Measurements from ENCODE around the gene SLC44A1. TPM values are rescaled to one million over a fixed set of nuclear protein-coding genes. Genes with fewer than 3 reads are reported as not detected.
"Not testable (repeated sequence)": the region's sequence is repeated elsewhere in the genome, so short reads cannot be mapped to it uniquely, and the experiment has no call there.

SLC44A1 gene
- total and polyA plus RNA-seq, 2 donors: 11.6 to 13.8 TPM

DNA sequence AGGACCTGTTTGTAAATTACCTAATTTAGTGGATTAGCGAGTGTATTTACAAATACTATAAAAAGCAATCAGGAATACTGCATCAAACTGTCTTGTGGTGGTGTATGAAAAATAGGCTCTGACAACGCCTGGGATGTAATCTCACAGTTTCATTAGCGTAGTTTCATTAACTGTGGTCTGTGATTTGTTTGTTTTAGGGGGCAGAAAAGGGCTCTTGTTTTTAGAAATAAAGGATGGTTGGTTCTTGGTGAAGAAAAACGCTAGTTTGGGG lies 1.4 kb downstream of the SLC44A1 start:
- no peak for DNase-seq (ENCODE audit: low read depth in 6 of 9, low spot score in 9 of 9)
- Histone ChIP-seq H3K4me1 (ENCODE audit: control insufficient read depth in 2 of 2, insufficient read depth in 2 of 2, low read length in 2 of 2) (peaks cover 7 to 9% of the 10 kb centered on the region in 2 donors), H3K27me3 (ENCODE audit: control insufficient read depth in 2 of 2, insufficient read depth in 1 of 2, low read length in 1 of 2) (peaks cover 7 to 9% of the 10 kb centered on the region in 2 donors), H3K27ac (ENCODE audit: low read depth in 1 of 2, low read length in 1 of 2) (no peak overlapping the region), H3K9me3 (ENCODE audit: control insufficient read depth in 2 of 2, insufficient read depth in 1 of 2, low read length in 1 of 2) (no peaks in the 10 kb centered on the region), H3K4me3 (ENCODE audit: low read length in 2 of 2) (peak overlapping the region; percentile 65 to 74), H3K36me3 (ENCODE audit: control insufficient read depth in 2 of 2, insufficient read depth in 2 of 2, low read length in 1 of 2) (no peaks in the 10 kb centered on the region)
- 40% methylated on average over 4 of the region's 4 CpGs for WGBS

DNA sequence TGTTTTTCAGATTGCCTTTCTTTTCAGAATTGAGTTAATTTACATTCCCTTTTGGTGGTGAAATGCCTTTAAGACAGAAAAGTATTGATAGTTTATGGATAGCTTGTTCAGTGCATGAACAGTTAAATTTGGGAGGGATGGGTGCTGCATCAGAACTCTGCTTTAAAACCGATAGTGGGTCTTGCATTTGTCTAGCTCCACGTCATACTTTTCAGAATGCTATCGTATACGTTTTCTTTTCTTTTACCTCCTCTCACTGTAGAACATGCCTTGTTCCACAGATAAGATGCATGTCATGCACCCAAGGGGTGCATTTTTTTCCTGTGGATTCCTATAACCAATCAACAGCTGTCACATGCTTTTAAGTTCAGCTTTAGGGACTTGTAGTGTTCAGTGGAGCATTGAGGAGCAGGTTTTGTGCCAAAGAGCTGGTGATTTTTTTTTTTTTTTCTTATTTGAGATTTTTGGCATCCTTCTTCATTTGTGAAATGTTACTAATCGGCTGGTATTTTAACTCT lies 2.3 kb downstream of the SLC44A1 start:
- Histone ChIP-seq H3K27me3 (ENCODE audit: control insufficient read depth in 2 of 2, insufficient read depth in 1 of 2, low read length in 1 of 2) (peaks cover 7 to 9% of the 10 kb centered on the region in 2 donors), H3K27ac (ENCODE audit: low read depth in 1 of 2, low read length in 1 of 2) (no peak overlapping the region), H3K36me3 (ENCODE audit: control insufficient read depth in 2 of 2, insufficient read depth in 2 of 2, low read length in 1 of 2) (no peaks in the 10 kb centered on the region), H3K9me3 (ENCODE audit: control insufficient read depth in 2 of 2, insufficient read depth in 1 of 2, low read length in 1 of 2) (no peaks in the 10 kb centered on the region), H3K4me3 (ENCODE audit: low read length in 2 of 2) (no peak overlapping the region), H3K4me1 (ENCODE audit: control insufficient read depth in 2 of 2, insufficient read depth in 2 of 2, low read length in 2 of 2) (peaks cover 7 to 9% of the 10 kb centered on the region in 2 donors)
- 95% methylated on average over 5 of the region's 5 CpGs for WGBS
- DNase-seq (ENCODE audit: low read depth in 6 of 9, low spot score in 9 of 9): no peak

DNA sequence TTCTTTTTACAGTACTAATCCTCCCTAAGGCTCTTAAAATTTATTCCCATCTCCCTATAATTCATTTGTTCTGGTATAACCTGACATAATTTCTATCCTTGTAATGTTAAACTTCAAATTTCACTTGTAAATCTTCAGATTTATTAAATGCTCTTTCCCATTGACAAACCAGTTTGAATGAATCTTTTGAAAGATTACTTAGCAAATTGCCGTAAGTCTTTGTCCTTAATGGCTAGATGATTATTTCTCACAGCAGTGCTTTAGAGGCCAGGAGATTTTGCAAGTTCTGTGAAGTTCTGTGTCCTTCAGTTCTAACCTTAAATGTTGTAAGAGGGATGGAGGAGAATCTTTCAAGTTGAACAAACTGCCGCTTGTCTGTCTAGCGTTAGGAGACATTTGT lies 4.2 kb downstream of the SLC44A1 start:
- Histone ChIP-seq H3K27ac (ENCODE audit: low read depth in 1 of 2, low read length in 1 of 2) (no peak overlapping the region), H3K36me3 (ENCODE audit: control insufficient read depth in 2 of 2, insufficient read depth in 2 of 2, low read length in 1 of 2) (no peaks in the 10 kb centered on the region), H3K9me3 (ENCODE audit: control insufficient read depth in 2 of 2, insufficient read depth in 1 of 2, low read length in 1 of 2) (no peaks in the 10 kb centered on the region), H3K4me3 (ENCODE audit: low read length in 2 of 2) (no peak overlapping the region), H3K4me1 (ENCODE audit: control insufficient read depth in 2 of 2, insufficient read depth in 2 of 2, low read length in 2 of 2) (peaks cover 7 to 9% of the 10 kb centered on the region in 2 donors), H3K27me3 (ENCODE audit: control insufficient read depth in 2 of 2, insufficient read depth in 1 of 2, low read length in 1 of 2) (peaks cover 7 to 9% of the 10 kb centered on the region in 2 donors)
- DNase-seq (ENCODE audit: low read depth in 6 of 9, low spot score in 9 of 9): no peak
- 88% methylated on average over 3 of the region's 3 CpGs for whole genome bisulfite sequencing

DNA sequence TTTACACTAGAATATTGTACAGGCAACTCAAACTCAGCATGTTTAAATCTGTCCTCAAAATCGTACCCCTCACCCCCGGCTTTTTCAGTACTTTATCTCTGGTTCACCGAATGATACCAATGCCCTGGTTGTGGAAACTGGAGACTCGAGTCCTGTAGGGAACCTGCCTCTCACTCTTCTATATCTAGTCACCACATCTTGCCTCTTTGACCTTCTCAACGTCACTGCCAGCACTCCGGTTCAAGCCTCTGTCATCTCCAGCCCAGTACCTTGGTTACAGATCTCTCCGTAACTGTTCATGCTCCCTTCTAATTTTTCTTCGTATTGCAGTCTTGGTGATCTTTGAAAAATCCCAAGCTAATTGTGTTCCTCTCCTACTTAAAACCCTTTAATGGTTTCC lies 6.7 kb downstream of the SLC44A1 start:
- H3K4me1 ChIP-seq (ENCODE audit: control insufficient read depth in 2 of 2, insufficient read depth in 2 of 2, low read length in 2 of 2): no peaks in the 10 kb centered on the region
- H3K4me3 ChIP-seq (ENCODE audit: low read length in 2 of 2): no peak overlapping the region
- H3K36me3 ChIP-seq (ENCODE audit: control insufficient read depth in 2 of 2, insufficient read depth in 2 of 2, low read length in 1 of 2): no peaks in the 10 kb centered on the region
- no peaks in the 10 kb centered on the region for H3K9me3 ChIP-seq (ENCODE audit: control insufficient read depth in 2 of 2, insufficient read depth in 1 of 2, low read length in 1 of 2)
- WGBS: 98% methylated on average over 8 of the region's 8 CpGs
- H3K27me3 ChIP-seq (ENCODE audit: control insufficient read depth in 2 of 2, insufficient read depth in 1 of 2, low read length in 1 of 2): no peaks in the 10 kb centered on the region
- DNase-seq (ENCODE audit: low read depth in 6 of 9, low spot score in 9 of 9): no peak
- H3K27ac ChIP-seq (ENCODE audit: low read depth in 1 of 2, low read length in 1 of 2): no peak overlapping the region

DNA sequence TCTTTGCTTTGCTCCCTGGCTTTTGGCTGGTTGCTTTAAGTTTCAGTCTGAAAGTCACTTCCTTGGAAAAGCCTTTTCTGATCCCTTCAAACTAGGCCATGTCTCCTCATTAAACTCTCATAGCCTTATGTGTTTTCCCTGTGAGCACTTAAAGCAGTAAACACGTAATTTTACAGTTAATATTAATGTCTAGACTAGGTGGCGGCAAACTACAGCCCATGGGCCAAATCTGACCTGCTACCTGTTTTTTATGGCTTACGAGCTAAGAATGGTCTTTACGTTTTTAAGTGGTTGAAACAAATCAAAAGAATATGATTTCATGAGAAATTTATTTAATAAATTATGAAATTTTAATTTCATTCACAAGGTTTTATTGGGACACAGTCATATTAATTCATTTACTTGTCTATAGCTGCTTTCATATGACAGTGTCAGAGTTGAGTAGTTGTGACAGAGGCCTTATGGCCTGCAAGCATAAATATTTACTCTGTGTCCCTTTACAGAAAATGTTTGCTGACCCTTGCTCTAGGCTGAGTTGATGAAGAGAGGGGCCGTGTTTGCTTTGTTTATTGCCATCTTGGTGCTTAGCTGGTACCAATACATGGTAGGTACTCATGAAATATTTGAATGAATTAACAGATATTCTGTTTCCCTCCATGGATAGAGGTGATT lies 7.4 kb downstream of the SLC44A1 start:
- Histone ChIP-seq H3K4me1 (ENCODE audit: control insufficient read depth in 2 of 2, insufficient read depth in 2 of 2, low read length in 2 of 2) (no peaks in the 10 kb centered on the region), H3K27me3 (ENCODE audit: control insufficient read depth in 2 of 2, insufficient read depth in 1 of 2, low read length in 1 of 2) (no peaks in the 10 kb centered on the region), H3K36me3 (ENCODE audit: control insufficient read depth in 2 of 2, insufficient read depth in 2 of 2, low read length in 1 of 2) (no peaks in the 10 kb centered on the region), H3K4me3 (ENCODE audit: low read length in 2 of 2) (no peak overlapping the region), H3K27ac (ENCODE audit: low read depth in 1 of 2, low read length in 1 of 2) (no peak overlapping the region), H3K9me3 (ENCODE audit: control insufficient read depth in 2 of 2, insufficient read depth in 1 of 2, low read length in 1 of 2) (no peaks in the 10 kb centered on the region)
- DNase-seq (ENCODE audit: low read depth in 6 of 9, low spot score in 9 of 9): no peak
- 97% methylated on average over 5 of the region's 5 CpGs for WGBS

DNA sequence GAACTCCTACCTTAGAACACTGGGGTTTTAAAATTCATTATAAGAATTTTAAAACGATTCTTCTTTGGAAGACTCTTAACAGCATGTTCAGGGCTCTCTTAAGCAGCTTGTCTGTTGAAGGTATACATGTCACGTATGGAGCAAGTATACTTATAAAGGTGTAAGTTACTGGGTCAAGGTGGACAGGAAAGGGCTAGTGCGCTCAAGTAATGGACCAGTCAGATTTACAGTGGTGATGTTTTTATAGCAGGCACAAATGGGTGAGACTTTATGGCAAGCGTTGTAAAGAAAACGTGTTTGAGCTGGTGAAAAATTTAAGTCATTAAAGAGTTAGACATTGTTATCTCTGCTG lies 7.9 kb downstream of the SLC44A1 start:
- Histone ChIP-seq H3K27me3 (ENCODE audit: control insufficient read depth in 2 of 2, insufficient read depth in 1 of 2, low read length in 1 of 2) (no peaks in the 10 kb centered on the region), H3K4me1 (ENCODE audit: control insufficient read depth in 2 of 2, insufficient read depth in 2 of 2, low read length in 2 of 2) (peaks cover 0 to 2% of the 10 kb centered on the region in 2 donors)
- WGBS: 98% methylated on average over 5 of the region's 5 CpGs

DNA sequence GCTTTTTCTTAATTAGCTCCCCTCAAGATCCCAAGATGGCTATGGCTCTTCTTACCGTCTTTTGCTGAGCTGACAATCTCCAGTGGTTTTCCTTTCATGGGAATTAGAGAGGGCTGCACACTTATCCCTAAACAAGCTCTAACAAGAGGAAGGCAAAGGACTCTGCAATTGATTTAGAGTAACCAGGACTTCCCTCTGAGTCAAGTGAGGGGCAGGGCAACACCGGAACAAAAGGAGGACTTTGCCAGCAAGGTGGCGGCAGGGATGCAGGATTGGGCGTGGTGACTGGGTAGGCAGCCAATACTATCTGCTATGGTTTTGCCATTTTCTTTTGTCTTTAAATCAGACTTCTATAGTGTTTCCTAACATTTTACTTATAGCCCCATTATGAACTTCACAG lies 9.8 kb downstream of the SLC44A1 start:
- WGBS: 98% methylated on average over 4 of the region's 4 CpGs
- H3K9me3 ChIP-seq (ENCODE audit: control insufficient read depth in 2 of 2, insufficient read depth in 1 of 2, low read length in 1 of 2): no peaks in the 10 kb centered on the region

More for the DNA sequence above, 7.9 kb downstream of the SLC44A1 start:
- Histone ChIP-seq H3K4me3 (ENCODE audit: low read length in 2 of 2) (no peak overlapping the region), H3K36me3 (ENCODE audit: control insufficient read depth in 2 of 2, insufficient read depth in 2 of 2, low read length in 1 of 2) (no peaks in the 10 kb centered on the region), H3K9me3 (ENCODE audit: control insufficient read depth in 2 of 2, insufficient read depth in 1 of 2, low read length in 1 of 2) (no peaks in the 10 kb centered on the region), H3K27ac (ENCODE audit: low read depth in 1 of 2, low read length in 1 of 2) (no peak overlapping the region)
- DNase-seq (ENCODE audit: low read depth in 6 of 9, low spot score in 9 of 9): no peak

DNA sequence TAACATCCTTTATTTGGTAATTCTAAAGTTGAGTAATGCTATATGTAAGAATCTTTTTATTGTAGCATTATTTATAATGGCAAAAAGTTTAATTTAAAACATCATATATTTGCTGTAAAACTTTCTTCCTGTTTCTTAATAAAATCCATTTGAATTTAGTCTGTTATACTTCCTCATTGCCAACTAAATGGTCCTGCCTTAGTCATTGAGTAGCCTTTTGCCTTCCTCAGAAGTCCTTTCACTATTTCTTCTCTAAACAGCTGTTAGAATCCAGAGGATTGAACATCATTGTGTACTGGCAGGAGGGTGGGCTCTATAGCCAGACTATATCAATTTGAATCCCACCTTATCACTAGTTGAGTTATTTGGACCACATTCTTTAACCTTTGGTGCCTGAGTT lies 11.0 kb downstream of the SLC44A1 start:
- H3K36me3 ChIP-seq (ENCODE audit: control insufficient read depth in 2 of 2, insufficient read depth in 2 of 2, low read length in 1 of 2): no peaks in the 10 kb centered on the region
- no peaks in the 10 kb centered on the region for H3K27me3 ChIP-seq (ENCODE audit: control insufficient read depth in 2 of 2, insufficient read depth in 1 of 2, low read length in 1 of 2)
- no peaks in the 10 kb centered on the region for H3K9me3 ChIP-seq (ENCODE audit: control insufficient read depth in 2 of 2, insufficient read depth in 1 of 2, low read length in 1 of 2)
- no peak overlapping the region for H3K27ac ChIP-seq (ENCODE audit: low read depth in 1 of 2, low read length in 1 of 2)
- H3K4me3 ChIP-seq (ENCODE audit: low read length in 2 of 2): no peak overlapping the region
- no peak for DNase-seq (ENCODE audit: low read depth in 6 of 9, low spot score in 9 of 9)
- peaks cover 0 to 18% of the 10 kb centered on the region in 2 donors for H3K4me1 ChIP-seq (ENCODE audit: control insufficient read depth in 2 of 2, insufficient read depth in 2 of 2, low read length in 2 of 2)

More for the DNA sequence above, 9.8 kb downstream of the SLC44A1 start:
- Histone ChIP-seq H3K36me3 (ENCODE audit: control insufficient read depth in 2 of 2, insufficient read depth in 2 of 2, low read length in 1 of 2) (no peaks in the 10 kb centered on the region), H3K27ac (ENCODE audit: low read depth in 1 of 2, low read length in 1 of 2) (no peak overlapping the region), H3K27me3 (ENCODE audit: control insufficient read depth in 2 of 2, insufficient read depth in 1 of 2, low read length in 1 of 2) (no peaks in the 10 kb centered on the region), H3K4me3 (ENCODE audit: low read length in 2 of 2) (no peak overlapping the region), H3K4me1 (ENCODE audit: control insufficient read depth in 2 of 2, insufficient read depth in 2 of 2, low read length in 2 of 2) (peaks cover 0 to 15% of the 10 kb centered on the region in 2 donors)
- no peak for DNase-seq (ENCODE audit: low read depth in 6 of 9, low spot score in 9 of 9)

DNA sequence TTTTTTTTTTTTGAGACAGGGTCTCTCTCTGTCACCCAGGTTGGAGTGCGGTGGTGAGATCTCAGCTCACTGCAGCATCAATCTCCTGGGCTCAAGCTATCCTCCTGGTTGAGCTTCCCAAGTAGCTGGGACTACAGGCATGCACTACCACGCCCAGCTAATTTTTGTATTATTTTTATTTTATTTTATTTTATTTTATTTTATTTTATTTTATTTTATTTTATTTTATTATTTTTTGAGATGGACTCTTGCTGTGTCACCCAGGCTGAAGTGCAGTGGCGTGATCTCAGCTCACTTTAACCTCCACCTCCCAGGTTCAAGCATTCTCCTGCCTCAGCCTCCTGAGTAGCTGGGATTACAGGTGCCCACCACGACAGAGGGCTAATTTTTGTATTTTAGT lies 12.1 kb downstream of the SLC44A1 start:
- H3K4me1 ChIP-seq (ENCODE audit: control insufficient read depth in 2 of 2, insufficient read depth in 2 of 2, low read length in 2 of 2): peaks cover 0 to 18% of the 10 kb centered on the region in 2 donors
- H3K27me3 ChIP-seq (ENCODE audit: control insufficient read depth in 2 of 2, insufficient read depth in 1 of 2, low read length in 1 of 2); H3K27ac ChIP-seq (ENCODE audit: low read depth in 1 of 2, low read length in 1 of 2); H3K36me3 ChIP-seq (ENCODE audit: control insufficient read depth in 2 of 2, insufficient read depth in 2 of 2, low read length in 1 of 2); H3K9me3 ChIP-seq (ENCODE audit: control insufficient read depth in 2 of 2, insufficient read depth in 1 of 2, low read length in 1 of 2); DNase-seq (ENCODE audit: low read depth in 6 of 9, low spot score in 9 of 9); H3K4me3 ChIP-seq (ENCODE audit: low read length in 2 of 2): not testable (repeated sequence)
- 98% methylated on average over 4 of the region's 4 CpGs for WGBS

Measured in thymus (tissue), 11 donors.